Right atrium auricular region (tissue), 2 donors: ENCODE results near the gene COL12A1. TPM values are rescaled to one million over a fixed set of nuclear protein-coding genes. Genes with fewer than 3 reads are reported as not detected.

Source experiments
- DNase-seq: peaks from one replicate; pipeline ENCODE4 v3.0.0-alpha.2; 2019; ENCODE audit warnings: low spot score
- H3K27ac ChIP-seq, 2 donors: fragments of 200-600 bp; sonication (generic); 1 replicate in 1 of 2; 2 replicates in 1 of 2; pipeline ENCODE4 v1.5.1; 2016 to 2019
- H3K27me3 ChIP-seq, 2 donors: fragments of 200-600 bp; sonication (generic); one replicate each; pipeline versions ENCODE4 v1.5.1 to v1.6.0; 2017 to 2019
- H3K36me3 ChIP-seq: fragments of 200-600 bp; sonication (generic); one replicate; pipeline ENCODE4 v1.5.1; 2016
- H3K4me1 ChIP-seq, 2 donors: fragments of 200-600 bp; sonication (generic); one replicate each; pipeline versions ENCODE4 v1.5.1 to v1.6.0; 2017 to 2019
- H3K4me3 ChIP-seq, 2 donors: fragments of 200-600 bp; sonication (generic); 1 replicate in 1 of 2; 2 replicates in 1 of 2; pipeline ENCODE4 v1.5.1; 2017 to 2019; ENCODE audit warnings: mild to moderate bottlenecking in 1 of 2, moderate library complexity in 1 of 2
- H3K9me3 ChIP-seq, 2 donors: fragments of 200-600 bp; sonication (generic); one replicate each; pipeline ENCODE4 v1.5.1; 2019
- total RNA-seq, 2 donors: library from RNA; depleted of rRNA; stranded (reverse); fragments of >200 nt; gene quantifications; one replicate each; pipeline ENCODE4 v1.1.0, GENCODE V29; 2016
- TF ChIP-seq, protein P1 (sequence below), 2 donors: fragments of 200-600 bp; sonication (generic); IDR thresholded peaks; one replicate each; pipeline ENCODE4 v1.5.1; 2019; ENCODE audit warnings: antibody characterized with exemption in 2 of 2

Gene COL12A1
- total RNA-seq, 2 donors from 2014 or later: 28.6 to 29.7 TPM

DNA sequence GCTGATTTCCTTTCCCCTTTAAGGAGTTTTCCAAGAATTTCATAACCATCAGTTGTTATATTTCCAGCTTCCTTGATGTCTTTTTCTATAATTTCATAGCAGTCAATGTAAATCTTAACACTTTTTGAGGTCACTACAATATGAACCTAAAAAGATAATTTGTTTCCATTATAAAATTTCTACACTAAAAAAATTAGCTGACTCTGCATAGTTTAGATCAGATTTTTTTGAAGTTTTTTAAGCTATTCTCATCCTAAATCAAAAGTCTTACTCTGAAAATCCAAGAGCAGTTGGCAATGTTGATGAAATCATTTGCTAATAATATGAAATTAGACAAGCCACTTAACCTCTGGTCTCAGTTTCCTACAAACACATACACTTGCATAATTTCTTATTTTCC is 96.8 kb downstream of the COL12A1 start:
- TF ChIP-seq, protein P1, sequence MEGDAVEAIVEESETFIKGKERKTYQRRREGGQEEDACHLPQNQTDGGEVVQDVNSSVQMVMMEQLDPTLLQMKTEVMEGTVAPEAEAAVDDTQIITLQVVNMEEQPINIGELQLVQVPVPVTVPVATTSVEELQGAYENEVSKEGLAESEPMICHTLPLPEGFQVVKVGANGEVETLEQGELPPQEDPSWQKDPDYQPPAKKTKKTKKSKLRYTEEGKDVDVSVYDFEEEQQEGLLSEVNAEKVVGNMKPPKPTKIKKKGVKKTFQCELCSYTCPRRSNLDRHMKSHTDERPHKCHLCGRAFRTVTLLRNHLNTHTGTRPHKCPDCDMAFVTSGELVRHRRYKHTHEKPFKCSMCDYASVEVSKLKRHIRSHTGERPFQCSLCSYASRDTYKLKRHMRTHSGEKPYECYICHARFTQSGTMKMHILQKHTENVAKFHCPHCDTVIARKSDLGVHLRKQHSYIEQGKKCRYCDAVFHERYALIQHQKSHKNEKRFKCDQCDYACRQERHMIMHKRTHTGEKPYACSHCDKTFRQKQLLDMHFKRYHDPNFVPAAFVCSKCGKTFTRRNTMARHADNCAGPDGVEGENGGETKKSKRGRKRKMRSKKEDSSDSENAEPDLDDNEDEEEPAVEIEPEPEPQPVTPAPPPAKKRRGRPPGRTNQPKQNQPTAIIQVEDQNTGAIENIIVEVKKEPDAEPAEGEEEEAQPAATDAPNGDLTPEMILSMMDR (IDR thresholded peaks at IDR 0.05): no peak
- H3K4me3 ChIP-seq: no peak overlapping the region
- no peak overlapping the region for H3K27ac ChIP-seq
- H3K9me3 ChIP-seq: no peaks in the 10 kb centered on the region
- no peaks in the 10 kb centered on the region for H3K36me3 ChIP-seq
- no peak for DNase-seq
- no peaks in the 10 kb centered on the region for H3K27me3 ChIP-seq
- H3K4me1 ChIP-seq: no peaks in the 10 kb centered on the region

- no peak overlapping the region for H3K4me3 ChIP-seq
Measured at GRCh38 chr6:75108333-75108974, 97.4 kb downstream of the COL12A1 start.

GRCh38 chr6:75107913-75108312 is 97.9 kb downstream of the COL12A1 start:
- H3K4me1 ChIP-seq: no peaks in the 10 kb centered on the region
- TF ChIP-seq, protein P1 (IDR thresholded peaks at IDR 0.05): no peak
- H3K27ac ChIP-seq: no peak overlapping the region
- no peak overlapping the region for H3K4me3 ChIP-seq
- no peak for DNase-seq
- no peaks in the 10 kb centered on the region for H3K9me3 ChIP-seq
- H3K36me3 ChIP-seq: no peaks in the 10 kb centered on the region
- H3K27me3 ChIP-seq: no peaks in the 10 kb centered on the region

More at GRCh38 chr6:75108333-75108974, 97.4 kb downstream of the COL12A1 start:
- H3K27me3 ChIP-seq: no peaks in the 10 kb centered on the region
- H3K36me3 ChIP-seq: no peaks in the 10 kb centered on the region
- no peaks in the 10 kb centered on the region for H3K4me1 ChIP-seq
- TF ChIP-seq, protein P1 (IDR thresholded peaks at IDR 0.05): no peak
- H3K9me3 ChIP-seq: no peaks in the 10 kb centered on the region
- no peak overlapping the region for H3K27ac ChIP-seq
- DNase-seq: no peak

DNA sequence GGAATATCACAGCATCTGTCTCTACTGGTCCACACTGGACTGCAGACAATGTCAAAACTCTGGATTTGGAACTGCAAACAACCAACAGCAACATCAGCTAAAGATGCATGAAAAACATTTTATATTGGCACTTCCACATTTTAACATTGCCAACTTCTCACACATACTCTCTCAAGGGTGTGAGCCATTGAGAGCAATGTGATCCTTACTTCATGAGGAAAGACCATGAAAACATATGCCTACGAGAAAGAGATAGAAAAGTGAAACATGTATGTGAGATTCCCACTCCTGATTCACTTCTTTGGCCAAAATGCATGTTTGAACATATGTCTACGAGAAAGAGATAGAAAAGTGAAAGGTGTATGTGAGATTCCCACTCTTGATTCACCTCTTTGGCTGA is 99.4 kb downstream of the COL12A1 start:
- no peak overlapping the region for H3K27ac ChIP-seq
- no peaks in the 10 kb centered on the region for H3K9me3 ChIP-seq
- no peak overlapping the region for H3K4me3 ChIP-seq
- no peaks in the 10 kb centered on the region for H3K36me3 ChIP-seq
- H3K4me1 ChIP-seq: no peaks in the 10 kb centered on the region
- H3K27me3 ChIP-seq: no peaks in the 10 kb centered on the region
- no peak for DNase-seq
- TF ChIP-seq, protein P1 (IDR thresholded peaks at IDR 0.05): no peak

DNA sequence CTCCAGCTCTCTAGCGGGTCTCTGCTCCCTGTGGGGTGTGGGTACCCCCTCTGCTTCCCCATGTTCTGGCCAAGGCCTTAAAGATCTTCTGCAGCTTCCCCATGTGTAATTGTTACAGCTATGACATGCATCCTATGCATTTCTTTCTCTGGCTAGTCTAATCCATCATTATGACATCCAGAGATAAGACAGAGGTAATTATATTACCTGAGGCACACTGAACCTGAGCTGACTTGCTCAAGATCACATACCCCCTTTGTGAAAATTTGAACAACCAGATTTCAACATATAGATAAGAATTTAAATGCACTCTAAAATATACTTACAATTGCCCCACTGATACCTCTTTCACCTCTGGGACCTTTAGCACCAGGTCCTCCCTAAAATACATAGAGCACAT is 102.4 kb downstream of the COL12A1 start:
- Histone ChIP-seq H3K27ac (no peak overlapping the region), H3K9me3 (no peaks in the 10 kb centered on the region), H3K36me3 (no peaks in the 10 kb centered on the region), H3K4me1 (peaks cover 0 to 9% of the 10 kb centered on the region in 2 donors), H3K4me3 (no peak overlapping the region), H3K27me3 (no peaks in the 10 kb centered on the region)
- TF ChIP-seq, protein P1 (IDR thresholded peaks at IDR 0.05): no peak
- DNase-seq: no peak

DNA sequence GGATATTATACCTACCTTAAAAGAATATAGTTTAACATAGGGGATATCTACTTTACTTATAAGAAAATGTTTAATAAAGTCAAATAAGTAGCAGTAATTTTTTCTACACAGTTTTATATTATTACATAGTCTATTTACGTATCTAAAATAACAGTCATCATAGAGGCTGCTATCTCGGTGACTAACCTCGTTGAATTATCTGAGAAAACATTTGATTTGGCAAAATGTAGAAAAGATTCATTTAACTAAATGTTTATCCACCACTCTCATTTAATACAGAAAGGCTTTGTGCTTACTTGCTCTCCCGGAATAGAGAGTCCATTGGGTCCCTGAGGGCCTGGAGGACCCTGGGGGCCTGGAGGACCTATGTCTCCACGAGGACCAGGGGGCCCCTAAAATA is 103.6 kb downstream of the COL12A1 start:
- Histone ChIP-seq H3K27me3 (no peaks in the 10 kb centered on the region), H3K36me3 (no peaks in the 10 kb centered on the region), H3K4me1 (peaks cover 0 to 12% of the 10 kb centered on the region in 2 donors), H3K27ac (no peak overlapping the region), H3K4me3 (no peak overlapping the region), H3K9me3 (no peaks in the 10 kb centered on the region)
- DNase-seq: no peak
- TF ChIP-seq, protein P1 (IDR thresholded peaks at IDR 0.05): no peak
